H9 (cell line): Measurements from ENCODE around the gene IZUMO4. TPM values are rescaled to one million over a fixed set of nuclear protein-coding genes. Genes with fewer than 3 reads are reported as not detected.

Experiments used
- DNase-seq: peaks from one replicate; pipeline ENCODE4 v3.0.0-alpha.2; 2017
- H2AFZ ChIP-seq: one replicate; pipeline ENCODE4 v1.6.1; 2013; ENCODE audit warnings: mild to moderate bottlenecking, low read length, control low read depth, moderate library complexity
- H2AK5ac ChIP-seq: 2 replicates; pipeline ENCODE4 v1.6.1; 2013; ENCODE audit warnings: low read length, control low read depth, mixed read lengths; ENCODE audit not compliant: insufficient read length
- H2BK120ac ChIP-seq: one replicate; pipeline ENCODE4 v1.6.1; 2013; ENCODE audit warnings: low read depth, mild to moderate bottlenecking, low read length, control low read depth, inconsistent platforms; ENCODE audit not compliant: poor library complexity, severe bottlenecking
- H2BK12ac ChIP-seq: 2 replicates; pipeline ENCODE4 v1.6.1; 2013; ENCODE audit warnings: low read length, control low read depth, mixed read lengths, low read depth; ENCODE audit not compliant: insufficient read length
- H2BK15ac ChIP-seq: 2 replicates; pipeline ENCODE4 v1.6.1; 2013; ENCODE audit warnings: low read depth, low read length, control low read depth
- H2BK20ac ChIP-seq: one replicate; pipeline ENCODE4 v1.6.1; 2013; ENCODE audit warnings: low read depth, mild to moderate bottlenecking, low read length, control low read depth, inconsistent platforms; ENCODE audit not compliant: poor library complexity, severe bottlenecking
- H2BK5ac ChIP-seq: 2 replicates; pipeline ENCODE4 v1.6.1; 2013; ENCODE audit warnings: low read length, control low read depth, mixed read lengths; ENCODE audit not compliant: insufficient read length
- H3K14ac ChIP-seq: 2 replicates; pipeline ENCODE4 v1.6.1; 2013; ENCODE audit warnings: low read length, control low read depth; ENCODE audit not compliant: insufficient read depth
- H3K18ac ChIP-seq: 2 replicates; pipeline ENCODE4 v1.6.1; 2013; ENCODE audit warnings: low read depth, mild to moderate bottlenecking, mixed read lengths, low read length, control low read depth; ENCODE audit not compliant: insufficient read length
- H3K23ac ChIP-seq: 2 replicates; pipeline ENCODE4 v1.6.1; 2013; ENCODE audit warnings: low read length, control low read depth, mixed read lengths, low read depth; ENCODE audit not compliant: insufficient read length
- H3K23me2 ChIP-seq: 2 replicates; pipeline ENCODE4 v1.6.1; 2013; ENCODE audit warnings: low read depth, mild to moderate bottlenecking, mixed read lengths, low read length, control low read depth; ENCODE audit not compliant: insufficient read length, poor library complexity, severe bottlenecking
- H3K27ac ChIP-seq: 2 replicates; pipeline ENCODE4 v1.5.1; 2013; ENCODE audit warnings: low read length, control low read depth, mixed read lengths, low read depth; ENCODE audit not compliant: insufficient read length
- H3K27me3 ChIP-seq: 2 replicates; pipeline ENCODE4 v1.6.1; 2013; ENCODE audit warnings: low read length, control low read depth, inconsistent platforms; ENCODE audit not compliant: insufficient read depth
- H3K4ac ChIP-seq: 2 replicates; pipeline ENCODE4 v1.6.1; 2013; ENCODE audit warnings: low read depth, mild to moderate bottlenecking, control low read depth, inconsistent platforms, low read length, moderate library complexity
- H3K4me1 ChIP-seq: 2 replicates; pipeline ENCODE4 v1.6.1; 2013; ENCODE audit warnings: low read length, control low read depth, inconsistent platforms; ENCODE audit not compliant: insufficient read depth
- H3K4me2 ChIP-seq: 2 replicates; pipeline ENCODE4 v1.6.1; 2013; ENCODE audit warnings: low read length, control low read depth, mixed read lengths; ENCODE audit not compliant: insufficient read length, insufficient read depth
- H3K56ac ChIP-seq: 2 replicates; pipeline ENCODE4 v1.6.1; 2013; ENCODE audit warnings: low read depth, mild to moderate bottlenecking, mixed read lengths, low read length, control low read depth; ENCODE audit not compliant: insufficient read length
- H3K79me1 ChIP-seq: 2 replicates; pipeline ENCODE4 v1.6.1; 2013; ENCODE audit warnings: low read depth, mild to moderate bottlenecking, moderate library complexity, low read length, control low read depth, inconsistent platforms; ENCODE audit not compliant: insufficient read depth, poor library complexity, severe bottlenecking
- H3K79me2 ChIP-seq: 2 replicates; pipeline ENCODE4 v1.6.1; 2013; ENCODE audit warnings: low read length, control low read depth, inconsistent platforms; ENCODE audit not compliant: insufficient read depth
- H3K9ac ChIP-seq: 2 replicates; pipeline ENCODE4 v1.6.1; 2013; ENCODE audit warnings: low read length, control low read depth, mixed read lengths; ENCODE audit not compliant: insufficient read length; ENCODE audit errors: extremely low read depth
- H3K9me3 ChIP-seq: one replicate; pipeline ENCODE4 v1.6.1; 2013; ENCODE audit warnings: low read depth, low read length, inconsistent platforms; ENCODE audit not compliant: control insufficient read depth
- H3T11ph ChIP-seq: one replicate; pipeline ENCODE4 v1.6.1; 2013; ENCODE audit warnings: mild to moderate bottlenecking, low read length, control low read depth, inconsistent platforms
- H4K20me1 ChIP-seq: one replicate; pipeline ENCODE4 v1.6.1; 2013; ENCODE audit not compliant: control insufficient read depth, insufficient read length, insufficient read depth
- H4K5ac ChIP-seq: 2 replicates; pipeline ENCODE4 v1.6.1; 2013; ENCODE audit warnings: low read depth, mild to moderate bottlenecking, mixed read lengths, low read length, control low read depth; ENCODE audit not compliant: insufficient read length
- H4K8ac ChIP-seq: replicated peaks from 2 replicates; pipeline ENCODE4 v1.6.1; 2013; ENCODE audit warnings: low read length, control low read depth, mixed read lengths, low read depth; ENCODE audit not compliant: insufficient read length
- H4K91ac ChIP-seq: 2 replicates; pipeline ENCODE4 v1.6.1; 2013; ENCODE audit warnings: low read depth, mild to moderate bottlenecking, moderate library complexity, mixed read lengths, low read length, control low read depth; ENCODE audit not compliant: insufficient read length
- H3K27ac Mint-ChIP-seq, 3 experiments: 2 replicates in 2 of 3; 3 replicates in 1 of 3; pipeline ENCODE4 v1.8.0; 2020 to 2021; ENCODE audit warnings: mixed read lengths in 3 of 3, mild to moderate bottlenecking in 1 of 3, moderate library complexity in 1 of 3
- H3K27me3 Mint-ChIP-seq: 2 replicates; pipeline ENCODE4 v1.8.0; 2021; ENCODE audit warnings: low read depth, mild to moderate bottlenecking, moderate library complexity, mixed read lengths
- H3K36me3 Mint-ChIP-seq, 3 experiments: 2 replicates in 2 of 3; 3 replicates in 1 of 3; pipeline ENCODE4 v1.8.0; 2020 to 2021; ENCODE audit warnings: low read depth in 3 of 3, mixed read lengths in 3 of 3; ENCODE audit not compliant: insufficient read depth in 1 of 3
- H3K4me1 Mint-ChIP-seq, 2 experiments: 2 replicates each; pipeline ENCODE4 v1.8.0; 2020; ENCODE audit warnings: mixed read lengths in 2 of 2
- H3K4me3 Mint-ChIP-seq, 2 experiments: 2 replicates in 1 of 2; 3 replicates in 1 of 2; pipeline ENCODE4 v1.8.0; 2020 to 2021; ENCODE audit warnings: mild to moderate bottlenecking in 2 of 2, mixed read lengths in 2 of 2, moderate library complexity in 1 of 2
- H3K9me3 Mint-ChIP-seq, 2 experiments: 2 replicates in 1 of 2; 3 replicates in 1 of 2; pipeline ENCODE4 v1.8.0; 2020; ENCODE audit warnings: mild to moderate bottlenecking in 2 of 2, mixed read lengths in 2 of 2, moderate library complexity in 1 of 2
- CTCF ChIP-seq: fragments of 200-600 bp; sonication (generic); conservative IDR thresholded peaks from 3 replicates; pipeline ENCODE4 v1.8.0; 2021; ENCODE audit warnings: antibody characterized with exemption, mild to moderate bottlenecking
- WGBS: extraction: QIAGEN DNeasy Blood & Tissue Kit; methylation state at CpG from one replicate; pipeline ENCODE4 v1.1.7; 2013; ENCODE audit warnings: missing lambda C conversion rate, low lambda C conversion rate, mixed read lengths; ENCODE audit not compliant: insufficient read length; ENCODE audit errors: extremely low coverage; 5-methylcytosine and 5-hydroxymethylcytosine counted together
- total RNA-seq: library from RNA; stranded (reverse); gene quantifications from 2 replicates; pipeline ENCODE4 v1.2.1, GENCODE V29; 2021

Gene IZUMO4
- total RNA-seq, 1 experiment from 2014 or later, result 2.1 TPM

- Mint-ChIP-seq H3K27me3 (no peaks in the 10 kb centered on the region; the same call in 1 of the 2 replicates), H3K36me3 (peaks cover 57 to 82% (median 74%) of the 10 kb centered on the region in 3 experiments), H3K9me3 (peaks cover 9 to 10% of the 10 kb centered on the region in 2 experiments; a peak in 4 of 5 replicates), H3K27ac (no peak overlapping the region), H3K4me3 (no peak overlapping the region), H3K4me1 (no peaks in the 10 kb centered on the region)
- Histone ChIP-seq H3K56ac (no peak overlapping the region), H3K27me3 (no peaks in the 10 kb centered on the region), H2AFZ (no peak overlapping the region), H2BK5ac (no peak overlapping the region), H3K14ac (no peak overlapping the region), H3K79me1 (no peaks in the 10 kb centered on the region), H2BK15ac (no peak overlapping the region), H3K9ac (no peak overlapping the region), H3K18ac (no peak overlapping the region), H3K4ac (no peak overlapping the region), H3T11ph (no peak overlapping the region), H3K23ac (no peak overlapping the region), H4K20me1 (no peaks in the 10 kb centered on the region), H3K23me2 (no peaks in the 10 kb centered on the region), H2BK12ac (no peak overlapping the region), H2BK20ac (no peak overlapping the region), H2BK120ac (no peak overlapping the region), H4K8ac (no peak overlapping the region), H3K4me2 (no peak overlapping the region), H2AK5ac (no peak overlapping the region), H3K9me3 (peaks cover 4% of the 10 kb centered on the region), H4K91ac (no peak overlapping the region), H3K79me2 (no peaks in the 10 kb centered on the region), H4K5ac (no peak overlapping the region), H3K4me1 (no peaks in the 10 kb centered on the region), H3K27ac (no peak overlapping the region)
- DNase-seq, result no peak
- TF ChIP-seq CTCF, result peak; percentile 58
- no CpG with 5 or more reads among the region's 13 CpGs for WGBS
Observed at GRCh38 chr19:2110822-2111221, 14.1 kb downstream of the IZUMO4 start.
